T-helper 2 cell treated with Interferon-gamma antibody and Interleukin-4, amounts not matched to agents 5 μg/mL and 100 μg/mL, for 36 hours (primary cell): Measurements from ENCODE around the gene FOXP1.

Experiments used
- DNase-seq: peaks from one replicate; pipeline ENCODE4 v3.0.0; 2021; ENCODE audit warnings: low spot score
- H3K27ac Mint-ChIP-seq: one replicate; pipeline ENCODE4 v1.8.0; 2021; ENCODE audit warnings: mild to moderate bottlenecking, mixed read lengths
- H3K27me3 Mint-ChIP-seq: one replicate; pipeline ENCODE4 v1.8.0; 2021; ENCODE audit warnings: low read depth, mixed read lengths
- H3K36me3 Mint-ChIP-seq: one replicate; pipeline ENCODE4 v1.8.0; 2021; ENCODE audit warnings: low read depth, mixed read lengths
- H3K4me1 Mint-ChIP-seq: one replicate; pipeline ENCODE4 v1.8.0; 2021; ENCODE audit warnings: low read depth, mixed read lengths
- H3K4me3 Mint-ChIP-seq: one replicate; pipeline ENCODE4 v1.8.0; 2022; ENCODE audit warnings: mild to moderate bottlenecking, moderate library complexity, mixed read lengths
- H3K9me3 Mint-ChIP-seq: one replicate; pipeline ENCODE4 v1.8.0; 2021; ENCODE audit warnings: mixed read lengths

The FOXP1 gene

GRCh38 chr3:71262364-71263265 is 320.9 kb downstream of the FOXP1 start:
- peaks cover 11% of the 10 kb centered on the region for H3K36me3 Mint-ChIP-seq
- H3K27ac Mint-ChIP-seq = no peak overlapping the region
- no peaks in the 10 kb centered on the region for H3K9me3 Mint-ChIP-seq
- no peak for DNase-seq
- H3K27me3 Mint-ChIP-seq = no peaks in the 10 kb centered on the region
- H3K4me1 Mint-ChIP-seq = peaks cover 37% of the 10 kb centered on the region
- H3K4me3 Mint-ChIP-seq = no peak overlapping the region

GRCh38 chr3:71260782-71261181 is 322.7 kb downstream of the FOXP1 start:
- no peak overlapping the region for H3K27ac Mint-ChIP-seq
- peaks cover 33% of the 10 kb centered on the region for H3K4me1 Mint-ChIP-seq
- H3K9me3 Mint-ChIP-seq = no peaks in the 10 kb centered on the region
- no peak overlapping the region for H3K4me3 Mint-ChIP-seq
- DNase-seq = no peak
- H3K27me3 Mint-ChIP-seq = no peaks in the 10 kb centered on the region
- H3K36me3 Mint-ChIP-seq = peaks cover 7% of the 10 kb centered on the region

GRCh38 chr3:71258526-71258925 is 325.0 kb downstream of the FOXP1 start:
- peaks cover 3% of the 10 kb centered on the region for H3K36me3 Mint-ChIP-seq
- H3K27me3 Mint-ChIP-seq = no peaks in the 10 kb centered on the region
- H3K9me3 Mint-ChIP-seq = no peaks in the 10 kb centered on the region
- no peak for DNase-seq
- peaks cover 16% of the 10 kb centered on the region for H3K4me1 Mint-ChIP-seq
- no peak overlapping the region for H3K4me3 Mint-ChIP-seq
- no peak overlapping the region for H3K27ac Mint-ChIP-seq

DNA sequence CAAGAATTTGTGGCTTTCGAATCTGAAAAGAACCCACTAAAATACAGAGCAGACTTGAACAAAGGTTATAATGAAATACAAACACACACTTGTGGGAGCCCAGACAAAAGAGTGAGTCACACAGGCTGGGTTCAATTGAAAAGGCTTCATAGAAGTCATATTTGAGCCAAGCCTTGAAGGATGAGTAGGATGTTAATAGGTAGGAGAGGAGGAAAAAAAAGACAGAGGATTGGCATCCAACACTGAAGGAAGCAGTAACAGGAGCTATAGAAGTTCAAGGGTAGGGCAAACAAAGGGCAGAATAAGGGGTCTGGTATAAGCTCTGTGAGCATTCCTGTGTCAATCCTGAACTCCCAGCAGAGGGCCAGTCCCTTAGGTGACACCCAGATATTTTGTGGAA is 325.4 kb downstream of the FOXP1 start:
- Mint-ChIP-seq H3K27ac (no peak overlapping the region), H3K4me1 (peaks cover 13% of the 10 kb centered on the region), H3K36me3 (peaks cover 3% of the 10 kb centered on the region), H3K9me3 (no peaks in the 10 kb centered on the region), H3K4me3 (no peak overlapping the region), H3K27me3 (no peaks in the 10 kb centered on the region)
- no peak for DNase-seq

DNA sequence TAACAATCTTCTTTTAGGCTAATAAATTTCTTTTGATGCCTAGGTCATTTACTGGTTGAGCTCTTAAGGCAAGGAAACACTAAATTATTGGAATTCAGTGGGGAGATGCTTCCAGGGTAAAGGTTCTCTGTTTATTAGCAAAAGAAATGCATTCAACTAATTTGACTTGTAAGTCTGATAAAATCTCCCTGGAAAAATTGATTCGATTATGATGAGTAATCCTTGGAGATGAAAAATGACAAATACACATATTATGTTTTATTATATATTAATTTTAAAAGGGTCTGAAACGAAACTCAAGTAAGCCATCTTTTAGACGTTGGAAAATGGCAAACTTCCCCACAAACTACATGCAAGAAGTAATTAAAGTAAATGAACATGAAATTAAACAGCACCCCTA is 328.0 kb downstream of the FOXP1 start:
- H3K4me3 Mint-ChIP-seq = no peak overlapping the region
- H3K9me3 Mint-ChIP-seq = no peaks in the 10 kb centered on the region
- peaks cover 2% of the 10 kb centered on the region for H3K36me3 Mint-ChIP-seq
- no peak for DNase-seq
- no peaks in the 10 kb centered on the region for H3K27me3 Mint-ChIP-seq
- H3K27ac Mint-ChIP-seq = no peak overlapping the region
- H3K4me1 Mint-ChIP-seq = peaks cover 11% of the 10 kb centered on the region

DNA sequence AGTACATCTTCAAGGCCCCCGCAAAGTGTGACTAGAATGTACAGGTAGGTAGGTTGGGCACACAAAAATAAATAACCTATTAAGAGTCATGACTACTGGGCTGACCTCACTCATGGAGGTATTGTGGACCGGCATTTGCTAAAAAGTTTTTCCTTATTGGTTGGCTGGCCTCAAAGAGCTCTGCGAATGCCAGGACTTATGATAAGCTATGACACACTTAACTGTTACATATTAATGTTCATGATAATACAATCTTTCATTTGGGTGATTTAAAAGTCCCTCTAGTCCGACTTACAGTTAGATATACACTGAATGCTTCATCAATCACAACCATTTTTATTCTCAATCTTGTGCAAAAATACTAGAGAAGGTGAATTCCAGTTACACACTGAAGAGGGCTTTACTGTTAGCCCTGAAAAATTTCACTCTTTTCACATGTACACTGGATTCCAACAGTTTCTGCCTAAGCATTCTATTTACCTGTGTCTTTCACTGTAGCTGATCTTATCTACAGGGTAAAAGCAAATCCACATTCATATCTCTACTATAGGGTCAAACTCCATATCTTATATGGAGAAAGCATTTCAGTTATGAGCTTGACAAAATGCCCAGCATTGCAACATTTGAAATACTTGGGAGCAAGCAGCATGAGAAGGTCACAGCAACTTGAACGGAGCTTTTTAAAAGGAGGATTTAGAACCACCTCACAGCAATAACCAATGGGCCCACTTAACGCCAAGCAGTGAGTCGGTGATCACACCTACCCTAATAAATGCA is 329.1 kb downstream of the FOXP1 start:
- H3K4me1 Mint-ChIP-seq = peaks cover 11% of the 10 kb centered on the region
- H3K36me3 Mint-ChIP-seq = peaks cover 2% of the 10 kb centered on the region
- no peak overlapping the region for H3K4me3 Mint-ChIP-seq
- no peaks in the 10 kb centered on the region for H3K27me3 Mint-ChIP-seq
- H3K9me3 Mint-ChIP-seq = no peaks in the 10 kb centered on the region
- DNase-seq = no peak
- no peak overlapping the region for H3K27ac Mint-ChIP-seq

GRCh38 chr3:71253169-71253568 is 330.4 kb downstream of the FOXP1 start:
- DNase-seq = no peak
- peaks cover 11% of the 10 kb centered on the region for H3K4me1 Mint-ChIP-seq
- H3K27me3 Mint-ChIP-seq = no peaks in the 10 kb centered on the region
- H3K36me3 Mint-ChIP-seq = peaks cover 2% of the 10 kb centered on the region
- no peak overlapping the region for H3K27ac Mint-ChIP-seq
- H3K9me3 Mint-ChIP-seq = no peaks in the 10 kb centered on the region
- H3K4me3 Mint-ChIP-seq = no peak overlapping the region

- peaks cover 2% of the 10 kb centered on the region for H3K36me3 Mint-ChIP-seq
- DNase-seq = no peak
- H3K9me3 Mint-ChIP-seq = no peaks in the 10 kb centered on the region
- H3K4me3 Mint-ChIP-seq = no peak overlapping the region
- no peaks in the 10 kb centered on the region for H3K27me3 Mint-ChIP-seq
- no peak overlapping the region for H3K27ac Mint-ChIP-seq
- peaks cover 10% of the 10 kb centered on the region for H3K4me1 Mint-ChIP-seq
Measured at GRCh38 chr3:71252466-71252865, 331.1 kb downstream of the FOXP1 start.

- DNase-seq = no peak
- Mint-ChIP-seq H3K36me3 (peaks cover 2% of the 10 kb centered on the region), H3K27me3 (no peaks in the 10 kb centered on the region), H3K4me3 (no peak overlapping the region), H3K27ac (no peak overlapping the region), H3K4me1 (peaks cover 10% of the 10 kb centered on the region), H3K9me3 (no peaks in the 10 kb centered on the region)
Measured at GRCh38 chr3:71251156-71251775, 332.3 kb downstream of the FOXP1 start.

- Mint-ChIP-seq H3K4me3 (no peak overlapping the region), H3K4me1 (peaks cover 10% of the 10 kb centered on the region), H3K36me3 (peaks cover 2% of the 10 kb centered on the region), H3K27ac (no peak overlapping the region), H3K9me3 (no peaks in the 10 kb centered on the region), H3K27me3 (no peaks in the 10 kb centered on the region)
- no peak for DNase-seq
Measured at GRCh38 chr3:71250026-71250425, 333.5 kb downstream of the FOXP1 start.

- H3K27ac Mint-ChIP-seq = peak overlapping the region; percentile 21
- peaks cover 16% of the 10 kb centered on the region for H3K4me1 Mint-ChIP-seq
- H3K4me3 Mint-ChIP-seq = no peak overlapping the region
- no peaks in the 10 kb centered on the region for H3K27me3 Mint-ChIP-seq
- H3K9me3 Mint-ChIP-seq = no peaks in the 10 kb centered on the region
- peaks cover 3% of the 10 kb centered on the region for H3K36me3 Mint-ChIP-seq
- no peak for DNase-seq
Measured at GRCh38 chr3:71247958-71248335, 335.6 kb downstream of the FOXP1 start.

DNA sequence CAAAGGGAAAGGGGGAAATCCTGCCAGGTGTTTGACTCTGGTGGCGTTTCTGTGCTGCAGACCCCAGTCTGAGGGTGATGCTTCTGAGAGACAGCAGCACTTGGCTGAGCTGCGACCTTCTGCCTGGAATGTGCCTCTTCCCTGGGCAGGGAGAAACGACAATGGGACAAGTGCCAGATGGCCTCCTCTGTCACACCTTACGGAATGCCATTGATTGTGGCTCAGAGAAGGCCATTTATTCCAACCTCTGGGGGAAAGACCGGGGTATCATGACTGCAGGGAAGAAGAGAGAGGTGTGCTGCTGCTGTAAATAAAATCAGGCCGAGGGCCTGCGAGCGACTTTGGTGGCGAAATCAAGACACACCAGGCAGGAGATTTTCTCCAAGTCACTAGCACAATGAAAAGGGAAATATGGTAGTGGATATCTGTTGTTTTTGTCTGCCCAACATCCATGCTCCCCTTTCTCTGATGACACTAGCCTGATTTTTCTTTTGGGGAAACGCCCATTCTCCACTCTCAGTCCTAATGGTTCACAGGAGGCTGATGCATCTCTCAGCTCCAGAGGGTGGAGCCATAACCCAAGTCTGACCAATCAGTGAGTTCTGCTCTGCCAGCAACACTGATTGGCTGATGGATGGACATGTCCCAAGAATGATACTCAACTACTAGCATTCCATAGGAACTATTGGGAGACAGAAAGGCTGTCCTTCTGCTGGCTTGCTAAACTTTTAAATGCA is 336.1 kb downstream of the FOXP1 start:
- Mint-ChIP-seq H3K4me3 (no peak overlapping the region), H3K9me3 (no peaks in the 10 kb centered on the region), H3K27ac (no peak overlapping the region), H3K36me3 (peaks cover 2% of the 10 kb centered on the region), H3K4me1 (peaks cover 16% of the 10 kb centered on the region), H3K27me3 (no peaks in the 10 kb centered on the region)
- no peak for DNase-seq

DNA sequence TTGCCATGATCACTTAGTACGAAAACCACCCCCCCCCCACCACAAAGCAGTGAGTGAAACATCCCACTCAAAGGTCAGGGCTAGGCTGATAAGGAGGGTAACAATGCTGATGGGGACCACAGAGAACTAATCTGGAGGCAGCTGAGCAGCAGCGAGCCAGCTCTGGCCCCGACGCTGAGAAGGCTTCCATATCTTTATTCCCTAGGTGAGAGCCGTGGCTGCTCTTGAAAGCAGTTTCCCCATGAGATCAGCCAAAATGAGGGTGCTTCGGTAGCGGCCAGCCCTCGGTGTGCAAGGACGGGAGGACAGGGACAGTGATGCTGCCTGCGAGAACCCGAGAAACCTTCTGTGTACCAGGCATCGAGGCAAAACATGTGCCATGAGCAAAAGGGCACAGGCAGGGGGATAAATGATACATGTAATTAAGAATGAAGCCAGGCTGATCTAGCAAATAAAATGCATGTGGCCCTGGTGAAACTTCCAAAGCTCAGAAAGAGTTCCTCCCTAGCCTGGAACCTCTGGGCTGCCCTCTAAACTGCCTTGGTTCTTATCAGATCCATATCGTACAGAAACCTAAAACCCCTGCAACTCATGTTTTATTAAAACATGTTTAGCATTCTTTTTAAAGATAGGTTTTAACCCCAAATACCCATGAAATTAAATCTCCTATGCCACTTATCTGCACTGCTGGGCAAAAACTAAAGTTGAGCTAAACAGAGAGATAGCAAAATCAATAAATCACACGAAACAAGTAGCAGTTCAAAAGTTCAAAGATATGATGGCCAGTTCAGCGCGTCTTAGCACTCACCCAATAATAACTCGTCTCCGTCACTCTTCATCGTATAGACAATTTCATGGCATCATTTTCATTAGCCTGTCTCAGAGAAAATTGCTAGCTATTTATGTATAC is 337.3 kb downstream of the FOXP1 start:
- H3K9me3 Mint-ChIP-seq = no peaks in the 10 kb centered on the region
- H3K36me3 Mint-ChIP-seq = peaks cover 4% of the 10 kb centered on the region
- no peak overlapping the region for H3K4me3 Mint-ChIP-seq
- H3K27me3 Mint-ChIP-seq = no peaks in the 10 kb centered on the region
- H3K27ac Mint-ChIP-seq = no peak overlapping the region
- H3K4me1 Mint-ChIP-seq = peaks cover 16% of the 10 kb centered on the region
- no peak for DNase-seq
